IgD-negative memory B cell (primary cell): Measurements from ENCODE around the gene NOX1. TPM values are rescaled to one million over a fixed set of nuclear protein-coding genes. Genes with fewer than 3 reads are reported as not detected.
"Not testable (repeated sequence)": the region's sequence is repeated elsewhere in the genome, so short reads cannot be mapped to it uniquely, and the experiment has no call there.

Experiments used
- H3K27ac Mint-ChIP-seq, 3 donors: one replicate each; pipeline ENCODE4 v1.8.0; 2020 to 2022; ENCODE audit warnings: mild to moderate bottlenecking in 3 of 3, mixed read lengths in 3 of 3, moderate library complexity in 1 of 3
- H3K27me3 Mint-ChIP-seq: one replicate; pipeline ENCODE4 v1.8.0; 2021; ENCODE audit warnings: mixed read lengths
- H3K36me3 Mint-ChIP-seq: one replicate; pipeline ENCODE4 v1.8.0; 2020; ENCODE audit warnings: mild to moderate bottlenecking, mixed read lengths
- H3K4me1 Mint-ChIP-seq, 3 donors: one replicate each; pipeline ENCODE4 v1.8.0; 2020 to 2022; ENCODE audit warnings: mixed read lengths in 3 of 3, mild to moderate bottlenecking in 1 of 3
- H3K4me3 Mint-ChIP-seq, 4 donors: one replicate each; pipeline ENCODE4 v1.8.0; 2020 to 2022; ENCODE audit warnings: mild to moderate bottlenecking in 4 of 4, mixed read lengths in 4 of 4, moderate library complexity in 3 of 4
- H3K9me3 Mint-ChIP-seq, 3 donors: one replicate each; pipeline ENCODE4 v1.8.0; 2020 to 2021; ENCODE audit warnings: mixed read lengths in 3 of 3, mild to moderate bottlenecking in 1 of 3
- polyA plus RNA-seq: library from polyadenylated mRNA; unstranded; fragments of 300-500 nt; fragmentation: Illumina TruSeq; gene quantifications from one replicate; pipeline ENCODE4 v1.2.3, GENCODE V29; 2021

NOX1 gene
- polyA plus RNA-seq, 1 donor from 2014 or later = not detected

DNA sequence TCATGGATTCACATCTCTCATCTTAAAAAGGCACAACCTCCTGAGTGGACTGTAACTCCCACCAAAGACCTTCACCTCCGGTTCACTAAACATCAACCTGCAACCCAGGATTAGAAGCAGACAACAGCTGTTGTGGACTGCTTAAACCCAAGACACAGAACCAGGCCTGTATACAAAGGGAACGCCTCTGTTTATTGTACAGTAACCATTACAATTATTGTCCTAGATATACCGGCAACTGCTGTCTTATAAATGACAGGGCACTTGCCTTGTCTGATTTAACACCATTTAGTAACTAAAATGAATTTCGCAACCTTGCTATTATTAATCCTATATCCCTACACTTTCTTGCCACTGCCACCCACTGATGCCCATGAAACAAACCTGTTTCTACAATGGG, 76.8 kb downstream of the NOX1 start:
- Mint-ChIP-seq H3K36me3 (no peaks in the 10 kb centered on the region), H3K4me1 (no peaks in the 10 kb centered on the region), H3K27ac (no peak overlapping the region), H3K9me3 (no peaks in the 10 kb centered on the region), H3K4me3 (no peak overlapping the region), H3K27me3 (peaks cover 3% of the 10 kb centered on the region)

GRCh38 chrX:100796371-100796770, 77.8 kb downstream of the NOX1 start:
- not testable (repeated sequence) for H3K9me3 Mint-ChIP-seq, H3K27me3 Mint-ChIP-seq, H3K4me3 Mint-ChIP-seq, H3K27ac Mint-ChIP-seq, H3K4me1 Mint-ChIP-seq, H3K36me3 Mint-ChIP-seq

Other genes starting within 250 kb of the NOX1 start
- gene TSPAN6, start 237.6 kb downstream of the NOX1 start, polyA plus RNA-seq = 0.19 TPM
- not detected for gene SRPX2, start 230.2 kb downstream of the NOX1 start, polyA plus RNA-seq
- 0.11 TPM for gene SYTL4, start 142.2 kb downstream of the NOX1 start, polyA plus RNA-seq
- gene CSTF2, start 54.0 kb downstream of the NOX1 start, polyA plus RNA-seq = 14.0 TPM
- gene XKRX, start 54.6 kb upstream of the NOX1 start, polyA plus RNA-seq = 0.88 TPM
- not detected for gene ARL13A, start 95.3 kb upstream of the NOX1 start, polyA plus RNA-seq
- 38.9 TPM for gene TRMT2B, start 177.8 kb upstream of the NOX1 start, polyA plus RNA-seq
- gene TMEM35A, start 204.5 kb upstream of the NOX1 start, polyA plus RNA-seq = not detected
- gene CENPI, start 223.8 kb upstream of the NOX1 start, polyA plus RNA-seq = 0.35 TPM